OCI-LY1 (cell line): ENCODE results near the gene AKIRIN2.

ENCODE experiments used
- H2AFZ ChIP-seq: fragments of 200-600 bp; sonication (generic), shearing (Covaris generic); 2 replicates; pipeline ENCODE4 v1.6.0; 2014; ENCODE audit warnings: antibody characterized with exemption, mild to moderate bottlenecking, low read length
- H3F3A ChIP-seq: fragments of 200-600 bp; sonication (generic), shearing (Covaris generic); 2 replicates; pipeline ENCODE4 v1.6.0; 2014; ENCODE audit warnings: mild to moderate bottlenecking, antibody characterized with exemption, low read length, moderate library complexity; ENCODE audit not compliant: insufficient read depth
- H3K27ac ChIP-seq: fragments of 200-600 bp; sonication (generic); 2 replicates; pipeline ENCODE4 v1.5.1; 2014; ENCODE audit warnings: low read length, mixed run types, mild to moderate bottlenecking, low read depth; ENCODE audit not compliant: poor library complexity, severe bottlenecking
- H3K27me3 ChIP-seq: fragments of 200-600 bp; sonication (generic); 2 replicates; pipeline ENCODE4 v1.6.0; 2014; ENCODE audit warnings: antibody characterized with exemption, mild to moderate bottlenecking, low read length, moderate library complexity; ENCODE audit not compliant: insufficient read depth
- H3K36me3 ChIP-seq: fragments of 200-600 bp; sonication (generic); 2 replicates; pipeline ENCODE4 v1.6.1; 2014; ENCODE audit warnings: mild to moderate bottlenecking, antibody characterized with exemption, low read length, moderate library complexity, mixed read lengths; ENCODE audit not compliant: insufficient read depth
- H3K4me1 ChIP-seq: fragments of 200-600 bp; sonication (generic); 2 replicates; pipeline ENCODE4 v1.5.1; 2014; ENCODE audit warnings: mild to moderate bottlenecking, low read length, moderate library complexity; ENCODE audit not compliant: insufficient read depth, severe bottlenecking
- H3K4me2 ChIP-seq: fragments of 200-600 bp; sonication (generic), shearing (Covaris generic); 2 replicates; pipeline ENCODE4 v1.6.1; 2014; ENCODE audit warnings: low read length
- H3K4me3 ChIP-seq: fragments of 200-600 bp; sonication (generic); 2 replicates; pipeline ENCODE4 v1.5.1; 2014; ENCODE audit warnings: low read length, low read depth, mild to moderate bottlenecking, mixed read lengths; ENCODE audit not compliant: poor library complexity, severe bottlenecking
- H3K79me2 ChIP-seq: fragments of 200-600 bp; shearing (Covaris generic); 2 replicates; pipeline ENCODE4 v1.6.1; 2016; ENCODE audit warnings: mixed run types, low read length, mixed read lengths; ENCODE audit not compliant: insufficient read depth
- H3K9ac ChIP-seq: fragments of 200-600 bp; sonication (generic), shearing (Covaris generic); 2 replicates; pipeline ENCODE4 v1.6.1; 2014; ENCODE audit warnings: mild to moderate bottlenecking, low read length, mixed read lengths
- H3K9me2 ChIP-seq: fragments of 200-600 bp; sonication (generic), shearing (Covaris generic); 2 replicates; pipeline ENCODE4 v1.6.1; 2014; ENCODE audit warnings: low read depth, mild to moderate bottlenecking, low read length, mixed read lengths
- H3K9me3 ChIP-seq: fragments of 200-600 bp; shearing (Covaris generic); 2 replicates; pipeline ENCODE4 v1.6.1; 2014; ENCODE audit warnings: low read length, mixed read lengths
- H4K20me1 ChIP-seq: fragments of 200-600 bp; sonication (generic), shearing (Covaris generic); 2 replicates; pipeline ENCODE4 v1.6.0; 2016; ENCODE audit warnings: mild to moderate bottlenecking, low read length; ENCODE audit not compliant: insufficient read depth
- CTCF ChIP-seq: fragments of 200-600 bp; sonication (generic), shearing (Covaris generic); IDR thresholded peaks from 2 replicates; pipeline ENCODE4 v1.5.1; 2017; ENCODE audit warnings: mild to moderate bottlenecking, antibody characterized with exemption, low read length, moderate library complexity, mixed read lengths
- EZH2 ChIP-seq: fragments of 200-600 bp; sonication (generic), shearing (Covaris generic); IDR thresholded peaks from 2 replicates; pipeline ENCODE4 v1.8.0; 2017; ENCODE audit warnings: borderline replicate concordance, mixed run types, mild to moderate bottlenecking, antibody characterized with exemption, low read length, moderate library complexity, mixed read lengths

The AKIRIN2 gene

GRCh38 chr6:87701676-87702588, at the start of gene AKIRIN2:
Gene AKIRIN2 (minus strand): TSS chr6:87702233. CDS start chr6:87701684, 549 bp downstream.
- Histone ChIP-seq H3K79me2 (peaks cover 48% of the 10 kb centered on the region), H3K4me1 (peaks cover 52% of the 10 kb centered on the region)

GRCh38 chr6:87747646-87748045, 45.6 kb upstream of the AKIRIN2 start:
- Histone ChIP-seq H3K36me3 (no peaks in the 10 kb centered on the region), H2AFZ (no peak overlapping the region), H3K4me1 (no peaks in the 10 kb centered on the region), H3K9me2 (no peaks in the 10 kb centered on the region), H4K20me1 (no peaks in the 10 kb centered on the region), H3K4me2 (no peak overlapping the region), H3K9ac (no peak overlapping the region), H3K79me2 (no peaks in the 10 kb centered on the region), H3K4me3 (no peak overlapping the region), H3K27ac (no peak overlapping the region), H3K9me3 (no peaks in the 10 kb centered on the region), H3K27me3 (no peaks in the 10 kb centered on the region), H3F3A (no peaks in the 10 kb centered on the region)
- TF ChIP-seq CTCF (no peak), EZH2 (no peak)

More at GRCh38 chr6:87701676-87702588, at the start of gene AKIRIN2:
- peaks cover 32% of the 10 kb centered on the region for H3K36me3 ChIP-seq
- H3K27ac ChIP-seq, result peak within 1 kb of the TSS; percentile 89
- TF ChIP-seq CTCF, result no peak
- no peak for TF ChIP-seq EZH2
- H3K9ac ChIP-seq, result peak within 1 kb of the TSS; percentile 92
- H3F3A ChIP-seq, result no peaks in the 10 kb centered on the region
- H3K4me3 ChIP-seq, result peak within 1 kb of the TSS; percentile 97
- H3K9me3 ChIP-seq, result no peaks in the 10 kb centered on the region
- H3K4me2 ChIP-seq, result peak within 1 kb of the TSS; percentile 91
- 0 out of 2 replicates have a peak, but pooled peaks cover 2% of the 10 kb centered on the region for H4K20me1 ChIP-seq
- no peak within 1 kb of the TSS for H2AFZ ChIP-seq
- H3K27me3 ChIP-seq, result no peaks in the 10 kb centered on the region
- H3K9me2 ChIP-seq, result no peaks in the 10 kb centered on the region

GRCh38 chr6:87745966-87746721, 44.1 kb upstream of the AKIRIN2 start:
- H3K4me2 ChIP-seq, result no peak overlapping the region
- H3K9ac ChIP-seq, result no peak overlapping the region
- no peaks in the 10 kb centered on the region for H3K9me3 ChIP-seq
- no peaks in the 10 kb centered on the region for H3K36me3 ChIP-seq
- H3K4me3 ChIP-seq, result no peak overlapping the region
- TF ChIP-seq EZH2 (no peak), CTCF (no peak)
- no peaks in the 10 kb centered on the region for H3K79me2 ChIP-seq
- no peaks in the 10 kb centered on the region for H3F3A ChIP-seq
- no peaks in the 10 kb centered on the region for H3K9me2 ChIP-seq
- no peaks in the 10 kb centered on the region for H4K20me1 ChIP-seq
- H3K27ac ChIP-seq, result no peak overlapping the region
- no peaks in the 10 kb centered on the region for H3K27me3 ChIP-seq
- peaks cover 7% of the 10 kb centered on the region for H3K4me1 ChIP-seq
- no peak overlapping the region for H2AFZ ChIP-seq
